A673 (cell line): ENCODE results near the gene LRRC46.

Source experiments
- CTCF ChIP-seq: fragments of 300-800, 200-600 bp; sonication (generic); conservative IDR thresholded peaks from 2 replicates; pipeline ENCODE4 v1.5.1; 2017; ENCODE audit warnings: low read depth, mild to moderate bottlenecking, antibody characterized with exemption, low read length, moderate library complexity, mixed read lengths
- EZH2 ChIP-seq: fragments of 200-600 bp; sonication (generic); IDR thresholded peaks from 2 replicates; pipeline ENCODE4 v1.6.1; 2017; ENCODE audit warnings: borderline replicate concordance, low read depth, mild to moderate bottlenecking, mixed read lengths, antibody characterized with exemption, low read length; ENCODE audit not compliant: poor library complexity, severe bottlenecking

GRCh38 chr17:47808830-47809480 is 22.5 kb upstream of the LRRC46 start:
- TF ChIP-seq EZH2 (no peak), CTCF (no peak)
